Loucy (cell line): ENCODE results near the gene TRIP13.

Experiments
- CTCF ChIP-seq: fragments of 200-600 bp; sonication (generic); conservative IDR thresholded peaks from 2 replicates; pipeline ENCODE4 v1.5.1; 2014; ENCODE audit warnings: mild to moderate bottlenecking, antibody characterized with exemption, low read length
- EZH2phosphoT487 ChIP-seq: fragments of 200-600 bp; IDR thresholded peaks from 2 replicates; pipeline ENCODE4 v1.6.1; 2018; ENCODE audit warnings: antibody characterized with exemption, mild to moderate bottlenecking, moderate library complexity, borderline replicate concordance

DNA sequence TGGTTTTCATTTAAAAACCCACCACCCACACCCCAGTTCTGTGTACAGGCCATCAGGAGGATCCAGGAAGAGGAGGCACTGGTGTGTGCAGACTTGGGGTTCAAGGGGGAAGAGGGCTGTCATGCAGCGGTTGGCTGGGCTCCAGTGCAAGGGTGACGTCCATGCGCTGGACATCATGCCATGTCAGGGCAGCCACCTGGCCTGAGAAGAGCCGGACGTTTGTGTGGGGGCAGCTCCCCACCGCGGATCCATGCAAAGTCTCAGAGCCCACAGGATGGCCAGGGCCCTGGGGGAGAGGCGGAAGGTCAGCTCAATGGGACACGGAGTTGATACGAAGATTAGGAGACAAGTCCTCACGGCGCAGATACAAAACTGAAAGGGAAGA, 11.1 kb upstream of the TRIP13 start:
- TF ChIP-seq CTCF (no peak), EZH2phosphoT487 (no peak)
